Measurements from ENCODE around the gene GDI2. TPM values are rescaled to one million over a fixed set of nuclear protein-coding genes. Genes with fewer than 3 reads are reported as not detected.

GDI2 gene
- total and polyA plus RNA-seq, 9 of the 15 experiments (the other 6 are each of a cell fraction or from before 2014, with no cell fraction given) = 262 to 424 (median 287) TPM

DNA sequence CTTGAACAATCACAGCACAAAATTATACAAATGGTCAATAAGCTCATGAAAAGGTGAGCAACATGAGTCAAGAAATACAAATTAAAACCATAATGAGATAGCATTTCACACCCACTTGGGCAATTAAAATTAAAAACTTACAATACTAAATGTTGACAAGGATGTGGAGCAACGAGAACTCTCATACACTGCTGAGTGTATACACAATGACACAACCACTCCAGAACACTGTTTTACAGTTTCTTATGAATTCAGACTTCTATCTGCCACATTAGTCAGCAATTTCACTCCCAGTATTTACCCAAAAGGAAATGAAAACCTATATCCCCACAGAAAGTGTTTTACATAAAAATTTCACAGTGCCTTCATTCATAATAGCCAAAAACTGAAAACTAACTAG, 31.1 kb downstream of the GDI2 start (continued):
- TF ChIP-seq, protein P1, sequence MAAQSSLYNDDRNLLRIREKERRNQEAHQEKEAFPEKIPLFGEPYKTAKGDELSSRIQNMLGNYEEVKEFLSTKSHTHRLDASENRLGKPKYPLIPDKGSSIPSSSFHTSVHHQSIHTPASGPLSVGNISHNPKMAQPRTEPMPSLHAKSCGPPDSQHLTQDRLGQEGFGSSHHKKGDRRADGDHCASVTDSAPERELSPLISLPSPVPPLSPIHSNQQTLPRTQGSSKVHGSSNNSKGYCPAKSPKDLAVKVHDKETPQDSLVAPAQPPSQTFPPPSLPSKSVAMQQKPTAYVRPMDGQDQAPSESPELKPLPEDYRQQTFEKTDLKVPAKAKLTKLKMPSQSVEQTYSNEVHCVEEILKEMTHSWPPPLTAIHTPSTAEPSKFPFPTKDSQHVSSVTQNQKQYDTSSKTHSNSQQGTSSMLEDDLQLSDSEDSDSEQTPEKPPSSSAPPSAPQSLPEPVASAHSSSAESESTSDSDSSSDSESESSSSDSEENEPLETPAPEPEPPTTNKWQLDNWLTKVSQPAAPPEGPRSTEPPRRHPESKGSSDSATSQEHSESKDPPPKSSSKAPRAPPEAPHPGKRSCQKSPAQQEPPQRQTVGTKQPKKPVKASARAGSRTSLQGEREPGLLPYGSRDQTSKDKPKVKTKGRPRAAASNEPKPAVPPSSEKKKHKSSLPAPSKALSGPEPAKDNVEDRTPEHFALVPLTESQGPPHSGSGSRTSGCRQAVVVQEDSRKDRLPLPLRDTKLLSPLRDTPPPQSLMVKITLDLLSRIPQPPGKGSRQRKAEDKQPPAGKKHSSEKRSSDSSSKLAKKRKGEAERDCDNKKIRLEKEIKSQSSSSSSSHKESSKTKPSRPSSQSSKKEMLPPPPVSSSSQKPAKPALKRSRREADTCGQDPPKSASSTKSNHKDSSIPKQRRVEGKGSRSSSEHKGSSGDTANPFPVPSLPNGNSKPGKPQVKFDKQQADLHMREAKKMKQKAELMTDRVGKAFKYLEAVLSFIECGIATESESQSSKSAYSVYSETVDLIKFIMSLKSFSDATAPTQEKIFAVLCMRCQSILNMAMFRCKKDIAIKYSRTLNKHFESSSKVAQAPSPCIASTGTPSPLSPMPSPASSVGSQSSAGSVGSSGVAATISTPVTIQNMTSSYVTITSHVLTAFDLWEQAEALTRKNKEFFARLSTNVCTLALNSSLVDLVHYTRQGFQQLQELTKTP (IDR thresholded peaks at IDR 0.05; ENCODE audit: low read depth in 1 of 2, partially characterized antibody in 2 of 2) = no peak
- TF ChIP-seq TRIM28 (IDR thresholded peaks at IDR 0.05) = 0 out of 2 replicates have a peak, but pooled peaks have one; percentile 15
- TF ChIP-seq, protein P2, sequence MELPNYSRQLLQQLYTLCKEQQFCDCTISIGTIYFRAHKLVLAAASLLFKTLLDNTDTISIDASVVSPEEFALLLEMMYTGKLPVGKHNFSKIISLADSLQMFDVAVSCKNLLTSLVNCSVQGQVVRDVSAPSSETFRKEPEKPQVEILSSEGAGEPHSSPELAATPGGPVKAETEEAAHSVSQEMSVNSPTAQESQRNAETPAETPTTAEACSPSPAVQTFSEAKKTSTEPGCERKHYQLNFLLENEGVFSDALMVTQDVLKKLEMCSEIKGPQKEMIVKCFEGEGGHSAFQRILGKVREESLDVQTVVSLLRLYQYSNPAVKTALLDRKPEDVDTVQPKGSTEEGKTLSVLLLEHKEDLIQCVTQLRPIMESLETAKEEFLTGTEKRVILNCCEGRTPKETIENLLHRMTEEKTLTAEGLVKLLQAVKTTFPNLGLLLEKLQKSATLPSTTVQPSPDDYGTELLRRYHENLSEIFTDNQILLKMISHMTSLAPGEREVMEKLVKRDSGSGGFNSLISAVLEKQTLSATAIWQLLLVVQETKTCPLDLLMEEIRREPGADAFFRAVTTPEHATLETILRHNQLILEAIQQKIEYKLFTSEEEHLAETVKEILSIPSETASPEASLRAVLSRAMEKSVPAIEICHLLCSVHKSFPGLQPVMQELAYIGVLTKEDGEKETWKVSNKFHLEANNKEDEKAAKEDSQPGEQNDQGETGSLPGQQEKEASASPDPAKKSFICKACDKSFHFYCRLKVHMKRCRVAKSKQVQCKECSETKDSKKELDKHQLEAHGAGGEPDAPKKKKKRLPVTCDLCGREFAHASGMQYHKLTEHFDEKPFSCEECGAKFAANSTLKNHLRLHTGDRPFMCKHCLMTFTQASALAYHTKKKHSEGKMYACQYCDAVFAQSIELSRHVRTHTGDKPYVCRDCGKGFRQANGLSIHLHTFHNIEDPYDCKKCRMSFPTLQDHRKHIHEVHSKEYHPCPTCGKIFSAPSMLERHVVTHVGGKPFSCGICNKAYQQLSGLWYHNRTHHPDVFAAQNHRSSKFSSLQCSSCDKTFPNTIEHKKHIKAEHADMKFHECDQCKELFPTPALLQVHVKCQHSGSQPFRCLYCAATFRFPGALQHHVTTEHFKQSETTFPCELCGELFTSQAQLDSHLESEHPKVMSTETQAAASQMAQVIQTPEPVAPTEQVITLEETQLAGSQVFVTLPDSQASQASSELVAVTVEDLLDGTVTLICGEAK (IDR thresholded peaks at IDR 0.05) = no peak
- TF ChIP-seq, protein P2 (CRISPR knock-in tag; IDR thresholded peaks at IDR 0.05) = no peak
- TF ChIP-seq TAL1 (IDR thresholded peaks at IDR 0.05) = no peak
- no peak for TF ChIP-seq FIP1L1 (IDR thresholded peaks at IDR 0.05; ENCODE audit: low read depth, low read length, poor library complexity, severe bottlenecking)
- TF ChIP-seq, protein P3, sequence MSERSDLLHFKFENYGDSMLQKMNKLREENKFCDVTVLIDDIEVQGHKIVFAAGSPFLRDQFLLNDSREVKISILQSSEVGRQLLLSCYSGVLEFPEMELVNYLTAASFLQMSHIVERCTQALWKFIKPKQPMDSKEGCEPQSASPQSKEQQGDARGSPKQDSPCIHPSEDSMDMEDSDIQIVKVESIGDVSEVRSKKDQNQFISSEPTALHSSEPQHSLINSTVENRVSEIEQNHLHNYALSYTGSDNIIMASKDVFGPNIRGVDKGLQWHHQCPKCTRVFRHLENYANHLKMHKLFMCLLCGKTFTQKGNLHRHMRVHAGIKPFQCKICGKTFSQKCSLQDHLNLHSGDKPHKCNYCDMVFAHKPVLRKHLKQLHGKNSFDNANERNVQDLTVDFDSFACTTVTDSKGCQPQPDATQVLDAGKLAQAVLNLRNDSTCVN (CRISPR knock-in tag; IDR thresholded peaks at IDR 0.05) = no peak
- no peak for TF ChIP-seq ILF3 (IDR thresholded peaks at IDR 0.05; ENCODE audit: borderline replicate concordance)
- no peak for TF ChIP-seq ZNF408 (CRISPR knock-in tag; IDR thresholded peaks at IDR 0.05; ENCODE audit: low read depth)
- TF ChIP-seq MAFG (tag; conservative IDR thresholded peaks at IDR 0.05) = peak; percentile 42
- TF ChIP-seq SMAD4 (CRISPR knock-in tag; conservative IDR thresholded peaks at IDR 0.05) = no peak
- no peak for TF ChIP-seq ZNF124 (CRISPR knock-in tag; IDR thresholded peaks at IDR 0.05)
- TF ChIP-seq KLF16 (IDR thresholded peaks at IDR 0.05) = no peak
- no peak for TF ChIP-seq CBX1 (IDR thresholded peaks at IDR 0.05; ENCODE audit: low read depth)
- TF ChIP-seq NCOR1 (IDR thresholded peaks at IDR 0.05) = no peak
- no peak for TF ChIP-seq RAD21 (CRISPR knock-in tag; conservative IDR thresholded peaks at IDR 0.05 in 1 of 2, IDR thresholded peaks at IDR 0.05 in 1 of 2)

Measured in K562 (cell line).